HepG2 (cell line): ENCODE results near the gene SYNJ2. TPM values are rescaled to one million over a fixed set of nuclear protein-coding genes. Genes with fewer than 3 reads are reported as not detected.

Experiments
- DNMT1 ChIP-seq: sonication (generic); formaldehyde crosslinking; IDR thresholded peaks from 2 replicates; pipeline ENCODE4 v1.5.1; 2020; ENCODE audit warnings: mild to moderate bottlenecking, missing genetic modification reagents
- EP300 ChIP-seq, 3 experiments: sonication (generic) in 1 of 3; formaldehyde crosslinking in 1 of 3; IDR thresholded peaks; 2 replicates each; pipeline versions ENCODE4 v1.5.1 to v1.6.1; 2011 to 2020; ENCODE audit warnings: low read depth in 2 of 3, low read length in 2 of 3, borderline replicate concordance in 1 of 3, improper control_type of control experiment in 1 of 3, mild to moderate bottlenecking in 1 of 3, missing genetic modification reagents in 1 of 3, moderate library complexity in 1 of 3
- FOXJ3 ChIP-seq: sonication (generic); formaldehyde crosslinking; IDR thresholded peaks from 2 replicates; pipeline ENCODE4 v1.4.0; 2020; ENCODE audit warnings: missing genetic modification reagents, mild to moderate bottlenecking, borderline replicate concordance
- HDAC1 ChIP-seq: sonication (generic); formaldehyde crosslinking; IDR thresholded peaks from 2 replicates; pipeline ENCODE4 v1.5.1; 2020; ENCODE audit warnings: mild to moderate bottlenecking, missing genetic modification reagents
- KAT7 ChIP-seq: IDR thresholded peaks from 2 replicates; pipeline ENCODE4 v1.6.1; 2018; ENCODE audit warnings: borderline replicate concordance, missing compliant biosample characterization
- PPARG ChIP-seq: conservative IDR thresholded peaks from 2 replicates; pipeline ENCODE4 v1.6.1; 2016; ENCODE audit warnings: missing biosample characterization, missing genetic modification reagents
- SMAD9 ChIP-seq: sonication (generic); formaldehyde crosslinking; IDR thresholded peaks from 2 replicates; pipeline ENCODE4 v1.5.1; 2020; ENCODE audit warnings: mild to moderate bottlenecking, missing genetic modification reagents
- SOX6 ChIP-seq, 2 experiments: fragments of 450-650 bp in 1 of 2; sonication (generic) in 1 of 2; formaldehyde crosslinking in 1 of 2; IDR thresholded peaks; 2 replicates each; pipeline versions ENCODE4 v1.4.0 to v1.6.1; 2017 to 2020; ENCODE audit warnings: antibody characterized with exemption in 1 of 2, mild to moderate bottlenecking in 1 of 2, missing genetic modification reagents in 1 of 2
- SRSF1 ChIP-seq: fragments of 200-400 bp; formaldehyde crosslinking; optimal IDR thresholded peaks from 2 replicates; pipeline ENCODE3; 2017; ENCODE audit warnings: mild to moderate bottlenecking, low read depth, low read length, moderate library complexity
- ZBTB7A ChIP-seq: sonication (generic); formaldehyde crosslinking; IDR thresholded peaks from 2 replicates; pipeline ENCODE4 v1.8.0; 2022; ENCODE audit warnings: mild to moderate bottlenecking, missing genetic modification reagents
- ZBTB7B ChIP-seq: sonication (generic); formaldehyde crosslinking; IDR thresholded peaks from 2 replicates; pipeline ENCODE4 v1.4.0; 2020; ENCODE audit warnings: missing genetic modification reagents
- ZNF292 ChIP-seq: sonication (generic); formaldehyde crosslinking; IDR thresholded peaks from 2 replicates; pipeline ENCODE4 v1.8.1; 2022; ENCODE audit warnings: mild to moderate bottlenecking, low read depth, missing genetic modification reagents, borderline replicate concordance
- ZNF333 ChIP-seq: sonication (generic); formaldehyde crosslinking; IDR thresholded peaks from 2 replicates; pipeline ENCODE4 v1.4.0; 2020; ENCODE audit warnings: mild to moderate bottlenecking, missing genetic modification reagents, borderline replicate concordance
- ZNF451 ChIP-seq: sonication (generic); formaldehyde crosslinking; IDR thresholded peaks from 2 replicates; pipeline ENCODE4 v1.5.0; 2020; ENCODE audit warnings: mild to moderate bottlenecking, missing genetic modification reagents
- polyA plus RNA-seq, 8 experiments: library from polyadenylated mRNA; depleted of rRNA in 3 of 8; stranded (reverse) in 7 of 8; unstranded in 1 of 8; fragments of >200 nt; fragmentation: Illumina TruSeq in 4 of 8; extraction: Trizol in 4 of 8; gene quantifications; 2 replicates each; pipeline versions ENCODE4 v1.2.1 to v1.2.3, GENCODE V29; 2011 to 2016; ENCODE audit warnings: low read depth in 4 of 8, missing spikeins in 1 of 8, mixed read lengths in 1 of 8; ENCODE audit not compliant: insufficient read depth in 1 of 8
- total RNA-seq, 5 experiments: library from RNA; depleted of rRNA; stranded (reverse); fragments of >200 nt; fragmentation: Illumina TruSeq; extraction: Trizol; gene quantifications; 2 replicates each; pipeline ENCODE4 v1.2.3, GENCODE V29; 2016; ENCODE audit warnings: low read depth in 1 of 5
- TF ChIP-seq, protein P1 (sequence below): sonication (generic); formaldehyde crosslinking; IDR thresholded peaks from 2 replicates; pipeline ENCODE4 v1.4.0; 2020; ENCODE audit warnings: missing genetic modification reagents
- TF ChIP-seq, protein P2 (sequence below): sonication (generic); formaldehyde crosslinking; IDR thresholded peaks from 2 replicates; pipeline ENCODE4 v1.5.0; 2020; ENCODE audit warnings: mild to moderate bottlenecking, low read depth, missing genetic modification reagents, borderline replicate concordance
- TF ChIP-seq, protein P3 (sequence below): sonication (generic); formaldehyde crosslinking; IDR thresholded peaks from 2 replicates; pipeline ENCODE4 v1.4.0; 2020; ENCODE audit warnings: missing genetic modification reagents
- TF ChIP-seq, protein P4 (sequence below): sonication (generic); formaldehyde crosslinking; IDR thresholded peaks from 2 replicates; pipeline ENCODE4 v1.4.0; 2020; ENCODE audit warnings: missing genetic modification reagents
- TF ChIP-seq, protein P5 (sequence below): IDR thresholded peaks from 2 replicates; pipeline ENCODE4 v1.6.1; 2016; ENCODE audit warnings: low read depth, control low read depth
- TF ChIP-seq, protein P6 (sequence below): conservative IDR thresholded peaks from 2 replicates; pipeline ENCODE4 v1.6.1; 2018; ENCODE audit warnings: missing genetic modification reagents

SYNJ2 gene
- total and polyA plus RNA-seq, 2 of the 13 experiments (the other 11 are each of a cell fraction or from before 2014, with no cell fraction given) = 39.1 to 57.6 TPM

DNA sequence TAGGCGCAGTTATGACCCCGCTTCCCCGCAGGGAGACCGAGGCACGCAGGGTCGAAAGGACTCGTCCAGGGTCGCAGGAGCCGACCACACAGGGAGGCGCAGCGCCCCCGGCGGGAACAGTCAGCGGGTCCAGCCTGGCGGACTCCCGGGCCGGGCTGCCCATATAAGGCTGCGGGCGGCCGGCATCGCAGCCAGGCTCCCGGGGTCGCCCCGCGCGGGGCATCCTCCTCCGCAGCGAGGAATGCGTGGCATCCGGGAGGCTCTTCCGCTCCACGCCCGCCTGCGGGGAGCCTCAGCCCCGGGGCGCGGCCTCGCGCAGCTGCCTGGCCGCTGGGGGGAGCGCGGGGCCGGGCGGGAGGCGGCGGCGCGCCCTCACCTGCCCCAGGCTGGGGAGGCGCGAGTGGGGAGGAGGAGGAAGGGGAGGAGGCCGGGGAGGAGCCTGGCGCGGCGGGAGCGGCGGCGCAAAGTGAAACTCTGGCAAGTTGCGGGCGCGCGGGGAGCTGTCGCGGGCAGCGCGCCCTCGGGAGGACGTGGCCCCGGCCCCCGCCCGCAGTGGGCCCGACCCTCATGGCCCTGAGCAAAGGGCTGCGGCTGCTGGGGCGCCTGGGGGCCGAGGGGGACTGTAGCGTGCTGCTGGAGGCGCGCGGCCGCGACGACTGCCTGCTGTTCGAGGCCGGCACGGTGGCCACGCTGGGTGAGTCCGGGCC, at the start of gene SYNJ2 (continued):
- TF ChIP-seq, protein P1, sequence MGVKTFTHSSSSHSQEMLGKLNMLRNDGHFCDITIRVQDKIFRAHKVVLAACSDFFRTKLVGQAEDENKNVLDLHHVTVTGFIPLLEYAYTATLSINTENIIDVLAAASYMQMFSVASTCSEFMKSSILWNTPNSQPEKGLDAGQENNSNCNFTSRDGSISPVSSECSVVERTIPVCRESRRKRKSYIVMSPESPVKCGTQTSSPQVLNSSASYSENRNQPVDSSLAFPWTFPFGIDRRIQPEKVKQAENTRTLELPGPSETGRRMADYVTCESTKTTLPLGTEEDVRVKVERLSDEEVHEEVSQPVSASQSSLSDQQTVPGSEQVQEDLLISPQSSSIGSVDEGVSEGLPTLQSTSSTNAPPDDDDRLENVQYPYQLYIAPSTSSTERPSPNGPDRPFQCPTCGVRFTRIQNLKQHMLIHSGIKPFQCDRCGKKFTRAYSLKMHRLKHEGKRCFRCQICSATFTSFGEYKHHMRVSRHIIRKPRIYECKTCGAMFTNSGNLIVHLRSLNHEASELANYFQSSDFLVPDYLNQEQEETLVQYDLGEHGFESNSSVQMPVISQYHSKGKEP = no peak
- TF ChIP-seq KAT7 (CRISPR knock-in tag) (no peak), SRSF1 (peak; percentile 12), SMAD9 (CRISPR knock-in tag) (peak; percentile 49; the same call in 1 of the 2 replicates), ZBTB7A (CRISPR knock-in tag) (no peak), EP300 (IDR thresholded peaks at IDR 0.05; ENCODE audit: low read depth in 2 of 2, low read length in 2 of 2) (peak; percentile 50 to 77), EP300 (CRISPR knock-in tag; IDR thresholded peaks at IDR 0.05; ENCODE audit: borderline replicate concordance) (peak; percentile 7; the same call in 1 of the 2 replicates), PPARG (CRISPR knock-in tag) (no peak), SOX6 (IDR thresholded peaks at IDR 0.05) (no peak), SOX6 (CRISPR knock-in tag; IDR thresholded peaks at IDR 0.05) (peak; percentile 82), FOXJ3 (no peak), HDAC1 (peak; percentile 87), DNMT1 (CRISPR knock-in tag) (no peak), ZNF451 (CRISPR knock-in tag) (peak; percentile 86; the same call in 1 of the 2 replicates), ZBTB7B (CRISPR knock-in tag) (peak; percentile 94), ZNF333 (CRISPR knock-in tag) (peak; percentile 91), ZNF292 (no peak)
- TF ChIP-seq, protein P2, sequence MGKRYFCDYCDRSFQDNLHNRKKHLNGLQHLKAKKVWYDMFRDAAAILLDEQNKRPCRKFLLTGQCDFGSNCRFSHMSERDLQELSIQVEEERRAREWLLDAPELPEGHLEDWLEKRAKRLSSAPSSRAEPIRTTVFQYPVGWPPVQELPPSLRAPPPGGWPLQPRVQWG = no peak
- TF ChIP-seq, protein P3, sequence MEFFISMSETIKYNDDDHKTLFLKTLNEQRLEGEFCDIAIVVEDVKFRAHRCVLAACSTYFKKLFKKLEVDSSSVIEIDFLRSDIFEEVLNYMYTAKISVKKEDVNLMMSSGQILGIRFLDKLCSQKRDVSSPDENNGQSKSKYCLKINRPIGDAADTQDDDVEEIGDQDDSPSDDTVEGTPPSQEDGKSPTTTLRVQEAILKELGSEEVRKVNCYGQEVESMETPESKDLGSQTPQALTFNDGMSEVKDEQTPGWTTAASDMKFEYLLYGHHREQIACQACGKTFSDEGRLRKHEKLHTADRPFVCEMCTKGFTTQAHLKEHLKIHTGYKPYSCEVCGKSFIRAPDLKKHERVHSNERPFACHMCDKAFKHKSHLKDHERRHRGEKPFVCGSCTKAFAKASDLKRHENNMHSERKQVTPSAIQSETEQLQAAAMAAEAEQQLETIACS (CRISPR knock-in tag) = peak; percentile 89
- TF ChIP-seq, protein P4, sequence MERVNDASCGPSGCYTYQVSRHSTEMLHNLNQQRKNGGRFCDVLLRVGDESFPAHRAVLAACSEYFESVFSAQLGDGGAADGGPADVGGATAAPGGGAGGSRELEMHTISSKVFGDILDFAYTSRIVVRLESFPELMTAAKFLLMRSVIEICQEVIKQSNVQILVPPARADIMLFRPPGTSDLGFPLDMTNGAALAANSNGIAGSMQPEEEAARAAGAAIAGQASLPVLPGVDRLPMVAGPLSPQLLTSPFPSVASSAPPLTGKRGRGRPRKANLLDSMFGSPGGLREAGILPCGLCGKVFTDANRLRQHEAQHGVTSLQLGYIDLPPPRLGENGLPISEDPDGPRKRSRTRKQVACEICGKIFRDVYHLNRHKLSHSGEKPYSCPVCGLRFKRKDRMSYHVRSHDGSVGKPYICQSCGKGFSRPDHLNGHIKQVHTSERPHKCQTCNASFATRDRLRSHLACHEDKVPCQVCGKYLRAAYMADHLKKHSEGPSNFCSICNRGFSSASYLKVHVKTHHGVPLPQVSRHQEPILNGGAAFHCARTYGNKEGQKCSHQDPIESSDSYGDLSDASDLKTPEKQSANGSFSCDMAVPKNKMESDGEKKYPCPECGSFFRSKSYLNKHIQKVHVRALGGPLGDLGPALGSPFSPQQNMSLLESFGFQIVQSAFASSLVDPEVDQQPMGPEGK (CRISPR knock-in tag) = 0 out of 2 replicates have a peak, but pooled peaks have one; percentile 50
- TF ChIP-seq, protein P5, sequence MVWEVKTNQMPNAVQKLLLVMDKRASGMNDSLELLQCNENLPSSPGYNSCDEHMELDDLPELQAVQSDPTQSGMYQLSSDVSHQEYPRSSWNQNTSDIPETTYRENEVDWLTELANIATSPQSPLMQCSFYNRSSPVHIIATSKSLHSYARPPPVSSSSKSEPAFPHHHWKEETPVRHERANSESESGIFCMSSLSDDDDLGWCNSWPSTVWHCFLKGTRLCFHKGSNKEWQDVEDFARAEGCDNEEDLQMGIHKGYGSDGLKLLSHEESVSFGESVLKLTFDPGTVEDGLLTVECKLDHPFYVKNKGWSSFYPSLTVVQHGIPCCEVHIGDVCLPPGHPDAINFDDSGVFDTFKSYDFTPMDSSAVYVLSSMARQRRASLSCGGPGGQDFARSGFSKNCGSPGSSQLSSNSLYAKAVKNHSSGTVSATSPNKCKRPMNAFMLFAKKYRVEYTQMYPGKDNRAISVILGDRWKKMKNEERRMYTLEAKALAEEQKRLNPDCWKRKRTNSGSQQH (CRISPR knock-in tag) = no peak
- TF ChIP-seq, protein P6, sequence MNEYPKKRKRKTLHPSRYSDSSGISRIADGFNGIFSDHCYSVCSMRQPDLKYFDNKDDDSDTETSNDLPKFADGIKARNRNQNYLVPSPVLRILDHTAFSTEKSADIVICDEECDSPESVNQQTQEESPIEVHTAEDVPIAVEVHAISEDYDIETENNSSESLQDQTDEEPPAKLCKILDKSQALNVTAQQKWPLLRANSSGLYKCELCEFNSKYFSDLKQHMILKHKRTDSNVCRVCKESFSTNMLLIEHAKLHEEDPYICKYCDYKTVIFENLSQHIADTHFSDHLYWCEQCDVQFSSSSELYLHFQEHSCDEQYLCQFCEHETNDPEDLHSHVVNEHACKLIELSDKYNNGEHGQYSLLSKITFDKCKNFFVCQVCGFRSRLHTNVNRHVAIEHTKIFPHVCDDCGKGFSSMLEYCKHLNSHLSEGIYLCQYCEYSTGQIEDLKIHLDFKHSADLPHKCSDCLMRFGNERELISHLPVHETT (CRISPR knock-in tag) = no peak; the same call in 1 of the 2 replicates
